Measurements from ENCODE around the gene ITGB6.

Gene ITGB6

DNA sequence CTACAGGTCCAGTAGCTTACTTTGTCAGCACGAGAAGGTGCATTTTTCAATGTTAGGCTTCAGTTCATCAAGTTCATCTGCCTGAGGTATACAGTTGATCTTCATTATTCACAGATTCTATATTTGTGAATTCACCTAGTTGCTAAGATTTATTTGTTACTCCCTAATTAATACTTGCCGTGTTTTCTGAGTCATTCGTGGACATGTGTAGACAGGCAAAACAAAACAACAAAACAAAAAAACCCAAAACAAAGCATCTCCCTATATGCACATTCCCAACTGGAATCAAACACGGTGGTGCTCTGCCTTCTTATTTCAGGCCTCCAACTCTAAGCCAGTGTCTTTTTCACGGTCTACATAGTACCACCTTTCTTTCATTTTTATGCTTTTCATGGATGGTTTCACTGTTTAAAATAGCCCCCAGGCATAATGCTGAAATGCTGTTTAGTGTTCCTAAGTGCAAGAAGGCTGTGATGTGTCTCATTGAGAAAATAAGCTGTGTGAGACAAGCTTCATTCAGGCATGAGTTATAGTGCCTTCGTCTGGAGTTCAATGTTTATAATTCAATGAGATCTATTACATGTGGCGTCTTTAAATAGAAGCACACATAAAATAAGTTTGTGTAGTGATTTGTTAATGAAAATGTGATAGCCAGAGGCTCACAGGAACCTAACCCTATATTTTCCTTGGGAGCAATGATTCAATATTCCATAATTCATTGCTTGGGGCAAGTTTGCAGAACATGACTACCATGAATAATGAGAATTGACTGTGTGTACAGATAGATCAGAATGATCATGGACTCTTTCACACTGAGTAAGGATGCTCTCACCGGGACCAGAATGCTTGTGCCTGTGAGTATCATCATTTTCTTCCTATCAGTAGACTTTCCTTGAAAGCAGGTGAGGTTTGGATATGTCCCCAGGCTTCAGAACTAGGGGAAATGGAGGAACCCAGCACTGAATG lies 24.6 kb downstream of the ITGB6 start:
- no peaks in the 10 kb centered on the region for H3K79me2 ChIP-seq (ENCODE audit: control insufficient read depth, low read length)
- no peaks in the 10 kb centered on the region for H3K36me3 ChIP-seq (ENCODE audit: control insufficient read depth, low read length)
- no peaks in the 10 kb centered on the region for H3K4me1 ChIP-seq (ENCODE audit: control insufficient read depth, low read length)
- no peaks in the 10 kb centered on the region for H3F3A ChIP-seq (ENCODE audit: control insufficient read depth, insufficient read depth)
- no peaks in the 10 kb centered on the region for H3K9me3 ChIP-seq (ENCODE audit: control insufficient read depth, insufficient read depth, low read length)
- no peaks in the 10 kb centered on the region for H3K9me2 ChIP-seq (replicated peaks; ENCODE audit: control insufficient read depth, low read length)
- TF ChIP-seq, protein P1, sequence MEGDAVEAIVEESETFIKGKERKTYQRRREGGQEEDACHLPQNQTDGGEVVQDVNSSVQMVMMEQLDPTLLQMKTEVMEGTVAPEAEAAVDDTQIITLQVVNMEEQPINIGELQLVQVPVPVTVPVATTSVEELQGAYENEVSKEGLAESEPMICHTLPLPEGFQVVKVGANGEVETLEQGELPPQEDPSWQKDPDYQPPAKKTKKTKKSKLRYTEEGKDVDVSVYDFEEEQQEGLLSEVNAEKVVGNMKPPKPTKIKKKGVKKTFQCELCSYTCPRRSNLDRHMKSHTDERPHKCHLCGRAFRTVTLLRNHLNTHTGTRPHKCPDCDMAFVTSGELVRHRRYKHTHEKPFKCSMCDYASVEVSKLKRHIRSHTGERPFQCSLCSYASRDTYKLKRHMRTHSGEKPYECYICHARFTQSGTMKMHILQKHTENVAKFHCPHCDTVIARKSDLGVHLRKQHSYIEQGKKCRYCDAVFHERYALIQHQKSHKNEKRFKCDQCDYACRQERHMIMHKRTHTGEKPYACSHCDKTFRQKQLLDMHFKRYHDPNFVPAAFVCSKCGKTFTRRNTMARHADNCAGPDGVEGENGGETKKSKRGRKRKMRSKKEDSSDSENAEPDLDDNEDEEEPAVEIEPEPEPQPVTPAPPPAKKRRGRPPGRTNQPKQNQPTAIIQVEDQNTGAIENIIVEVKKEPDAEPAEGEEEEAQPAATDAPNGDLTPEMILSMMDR (IDR thresholded peaks at IDR 0.05; ENCODE audit: low read depth, low read length, poor library complexity, severe bottlenecking) = no peak
- no peak for TF ChIP-seq EZH2phosphoT487 (IDR thresholded peaks at IDR 0.05; ENCODE audit: borderline replicate concordance, low read length)
- H3K4me2 ChIP-seq (ENCODE audit: low read length) = no peak overlapping the region
- no peaks in the 10 kb centered on the region for H4K20me1 ChIP-seq (ENCODE audit: control insufficient read depth, insufficient read depth, low read depth, low read length)
- H3K4me3 ChIP-seq (ENCODE audit: low read length) = no peak overlapping the region
- no peaks in the 10 kb centered on the region for H3K27me3 ChIP-seq (ENCODE audit: control insufficient read depth, low read length)
- H3K27ac ChIP-seq (ENCODE audit: low read depth, low read length) = no peak overlapping the region

DNA sequence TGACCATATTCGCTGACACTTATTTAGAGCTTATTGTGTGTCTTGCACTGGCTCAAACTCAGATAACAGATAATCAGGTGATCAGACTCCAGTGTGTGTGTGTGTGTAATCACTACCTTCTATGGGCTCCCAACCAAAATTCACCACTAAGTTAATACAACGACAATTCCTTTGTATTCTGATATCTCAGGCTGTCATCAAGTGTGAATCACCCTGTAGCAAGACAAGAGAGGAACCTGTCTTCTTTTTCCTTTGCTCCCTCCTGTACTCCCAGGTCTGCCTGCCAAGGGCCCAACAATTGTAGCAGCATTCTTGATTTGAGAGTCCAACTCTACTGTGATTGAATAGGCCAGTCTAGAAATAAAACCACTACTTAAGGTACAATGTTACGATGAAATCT lies 25.8 kb downstream of the ITGB6 start:
- Histone ChIP-seq H3F3A (ENCODE audit: control insufficient read depth, insufficient read depth) (no peaks in the 10 kb centered on the region), H3K36me3 (ENCODE audit: control insufficient read depth, low read length) (no peaks in the 10 kb centered on the region), H3K4me2 (ENCODE audit: low read length) (no peak overlapping the region), H4K20me1 (ENCODE audit: control insufficient read depth, insufficient read depth, low read depth, low read length) (no peaks in the 10 kb centered on the region), H3K9me3 (ENCODE audit: control insufficient read depth, insufficient read depth, low read length) (no peaks in the 10 kb centered on the region), H3K4me3 (ENCODE audit: low read length) (no peak overlapping the region), H3K79me2 (ENCODE audit: control insufficient read depth, low read length) (no peaks in the 10 kb centered on the region), H3K27ac (ENCODE audit: low read depth, low read length) (no peak overlapping the region), H3K9me2 (replicated peaks; ENCODE audit: control insufficient read depth, low read length) (no peaks in the 10 kb centered on the region), H3K4me1 (ENCODE audit: control insufficient read depth, low read length) (no peaks in the 10 kb centered on the region), H3K27me3 (ENCODE audit: control insufficient read depth, low read length) (no peaks in the 10 kb centered on the region)
- TF ChIP-seq, protein P1 (IDR thresholded peaks at IDR 0.05; ENCODE audit: low read depth, low read length, poor library complexity, severe bottlenecking) = no peak
- no peak for TF ChIP-seq EZH2phosphoT487 (IDR thresholded peaks at IDR 0.05; ENCODE audit: borderline replicate concordance, low read length)

DNA sequence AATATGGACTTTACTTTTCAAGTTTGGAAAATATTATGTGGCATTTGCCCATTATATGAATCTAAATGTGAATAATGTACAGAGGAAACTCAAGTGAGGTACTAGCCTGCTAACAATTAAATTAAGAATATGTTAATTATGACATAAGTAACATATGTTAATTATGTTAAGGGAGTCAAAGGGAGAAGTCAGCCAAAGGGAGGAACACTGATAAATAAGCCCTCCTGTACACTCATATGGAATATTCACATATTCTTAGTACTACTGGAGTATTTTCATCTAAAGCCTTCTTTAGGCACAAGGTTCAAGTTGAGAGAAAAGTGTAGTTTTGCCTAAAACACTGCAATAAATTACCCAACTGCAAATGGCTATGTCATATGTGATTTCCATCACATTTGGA lies 30.1 kb downstream of the ITGB6 start:
- no peaks in the 10 kb centered on the region for H3K9me3 ChIP-seq (ENCODE audit: control insufficient read depth, insufficient read depth, low read length)
- H3K79me2 ChIP-seq (ENCODE audit: control insufficient read depth, low read length) = no peaks in the 10 kb centered on the region
- no peaks in the 10 kb centered on the region for H3K27me3 ChIP-seq (ENCODE audit: control insufficient read depth, low read length)
- TF ChIP-seq EZH2phosphoT487 (IDR thresholded peaks at IDR 0.05; ENCODE audit: borderline replicate concordance, low read length) = no peak
- TF ChIP-seq, protein P1 (IDR thresholded peaks at IDR 0.05; ENCODE audit: low read depth, low read length, poor library complexity, severe bottlenecking) = no peak
- no peak overlapping the region for H3K4me2 ChIP-seq (ENCODE audit: low read length)
- H3K36me3 ChIP-seq (ENCODE audit: control insufficient read depth, low read length) = no peaks in the 10 kb centered on the region
- no peak overlapping the region for H3K4me3 ChIP-seq (ENCODE audit: low read length)
- no peaks in the 10 kb centered on the region for H4K20me1 ChIP-seq (ENCODE audit: control insufficient read depth, insufficient read depth, low read depth, low read length)
- H3K4me1 ChIP-seq (ENCODE audit: control insufficient read depth, low read length) = no peaks in the 10 kb centered on the region
- H3F3A ChIP-seq (ENCODE audit: control insufficient read depth, insufficient read depth) = no peaks in the 10 kb centered on the region
- H3K27ac ChIP-seq (ENCODE audit: low read depth, low read length) = no peak overlapping the region
- no peaks in the 10 kb centered on the region for H3K9me2 ChIP-seq (replicated peaks; ENCODE audit: control insufficient read depth, low read length)

Data from DOHH2 (cell line).